GM19351 (cell line): ENCODE data around the gene ENPP7.

Experiments
- ATAC-seq: cut with Tn5 transposase; IDR thresholded peaks from one replicate; pipeline ENCODE4 v1.9.1; 2021; ENCODE audit warnings: mild to moderate bottlenecking, moderate library complexity; ENCODE audit not compliant: unreplicated experiment

The ENPP7 gene

DNA sequence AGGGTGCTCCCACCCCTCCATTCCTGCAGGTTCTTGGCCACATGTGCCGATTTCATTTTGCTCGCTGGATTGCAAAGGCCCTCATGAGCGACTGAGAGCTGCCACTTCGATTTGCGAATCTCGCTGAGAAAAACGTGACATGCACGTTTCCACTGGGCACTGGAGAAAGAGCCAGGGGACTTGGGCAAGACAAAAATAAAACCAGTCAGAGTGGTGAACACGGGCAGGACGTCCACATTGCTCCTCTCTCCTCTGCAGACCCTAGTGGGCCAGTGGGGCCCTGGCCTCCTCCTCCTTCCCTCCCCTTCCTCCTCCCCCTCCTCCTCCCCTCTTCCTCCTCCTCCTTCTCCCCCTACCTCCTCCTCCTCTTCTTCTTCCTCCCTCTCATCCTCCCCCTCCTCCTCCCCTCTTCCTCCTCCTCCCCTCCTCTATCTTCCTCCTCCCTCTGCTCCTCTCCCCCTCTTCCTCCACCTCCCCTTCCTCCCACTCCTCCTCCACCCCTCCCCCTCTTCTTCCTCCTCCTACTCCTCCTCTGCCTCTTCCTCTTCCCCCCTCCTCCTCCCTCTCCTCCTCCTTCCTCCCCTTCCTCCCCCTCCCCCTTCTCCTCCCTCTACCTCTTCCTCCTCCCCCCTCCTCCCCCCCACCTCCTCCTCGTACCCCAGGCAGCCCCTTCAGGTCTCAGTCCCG, 28.1 kb upstream of the ENPP7 start:
- no peak for ATAC-seq

DNA sequence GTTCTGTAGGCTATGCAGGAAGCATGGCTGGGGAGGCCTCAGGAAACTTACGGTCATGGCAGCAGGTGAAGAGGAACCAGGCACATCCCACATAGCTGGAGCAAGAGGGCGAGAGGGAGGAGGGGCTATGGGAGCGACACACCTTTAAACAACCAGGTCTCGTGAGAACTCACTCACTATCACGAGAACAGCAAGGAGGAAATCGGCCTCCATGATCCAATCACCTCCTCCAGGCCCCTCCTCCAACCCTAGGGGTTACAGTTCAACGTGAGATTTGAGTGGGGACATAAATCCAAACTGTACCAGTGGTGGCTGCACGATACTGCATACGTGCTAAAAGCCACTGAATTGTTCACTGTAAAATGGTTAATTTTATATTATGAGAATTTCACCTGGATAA, 26.1 kb upstream of the ENPP7 start:
- ATAC-seq = no peak

DNA sequence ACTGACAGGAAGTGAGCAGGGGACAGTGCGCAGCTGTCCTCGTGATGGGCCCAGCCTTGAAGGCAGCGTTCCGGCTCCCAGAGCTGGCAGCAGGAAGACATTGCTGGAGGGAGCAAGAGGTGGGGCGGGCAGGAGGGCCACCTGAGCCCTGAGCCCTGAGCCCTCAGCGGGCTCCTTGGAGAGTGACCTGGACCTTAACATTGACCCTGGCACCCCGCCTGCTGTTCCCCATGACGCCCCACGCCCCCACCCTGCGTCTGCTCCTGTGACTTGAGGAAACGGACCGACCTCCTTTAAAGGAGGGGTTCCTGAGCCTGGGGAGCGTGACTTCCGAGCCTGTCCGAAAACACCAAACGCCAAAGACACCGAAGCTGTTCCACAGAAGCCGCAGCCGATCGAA, 25.1 kb upstream of the ENPP7 start:
- ATAC-seq = no peak

DNA sequence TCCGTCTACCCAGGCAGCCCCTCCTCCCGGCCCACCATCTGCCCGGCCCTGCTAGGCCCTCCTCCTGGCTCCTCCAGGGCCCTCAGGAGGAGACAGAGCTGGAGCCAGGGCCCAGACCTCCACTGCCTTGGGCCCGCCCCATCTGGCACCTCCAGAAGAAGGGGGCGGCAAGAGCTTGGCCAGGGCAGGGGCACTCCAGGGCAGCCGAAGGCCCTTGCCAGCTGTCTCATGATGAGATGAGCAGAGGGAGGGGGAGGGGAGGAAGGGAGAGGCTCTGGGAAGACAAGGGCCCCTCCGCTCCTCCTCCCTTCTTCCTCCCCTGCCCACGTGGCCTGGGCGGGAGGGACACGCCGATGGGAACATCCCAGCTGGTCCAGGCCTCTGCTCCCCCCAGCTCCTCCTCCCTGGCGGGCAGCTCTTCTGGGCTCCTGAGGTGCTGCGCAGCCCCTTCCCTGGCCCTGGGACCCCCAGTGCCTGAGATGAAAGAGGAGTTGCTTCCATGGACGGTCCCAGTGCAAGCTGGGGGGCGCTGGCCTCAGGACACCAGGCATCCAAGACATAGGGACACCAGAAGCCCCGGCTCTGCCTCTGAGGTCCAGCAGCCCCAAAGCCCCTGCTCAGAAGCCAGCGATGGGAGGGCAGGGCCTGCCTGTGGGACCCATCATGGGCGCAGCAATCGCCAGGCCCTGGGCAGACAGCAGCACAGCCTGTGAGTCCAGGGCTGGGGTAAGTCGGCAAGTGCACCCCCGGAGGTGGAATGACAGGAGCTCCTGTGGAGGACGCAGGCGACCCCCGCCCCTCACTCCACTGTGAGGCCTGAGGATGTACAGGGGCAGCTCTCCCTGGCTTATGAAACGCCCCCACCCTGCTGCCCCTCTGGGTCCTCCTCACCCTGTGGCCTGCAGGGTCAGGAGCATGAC, 23.6 kb upstream of the ENPP7 start:
- no peak for ATAC-seq

DNA sequence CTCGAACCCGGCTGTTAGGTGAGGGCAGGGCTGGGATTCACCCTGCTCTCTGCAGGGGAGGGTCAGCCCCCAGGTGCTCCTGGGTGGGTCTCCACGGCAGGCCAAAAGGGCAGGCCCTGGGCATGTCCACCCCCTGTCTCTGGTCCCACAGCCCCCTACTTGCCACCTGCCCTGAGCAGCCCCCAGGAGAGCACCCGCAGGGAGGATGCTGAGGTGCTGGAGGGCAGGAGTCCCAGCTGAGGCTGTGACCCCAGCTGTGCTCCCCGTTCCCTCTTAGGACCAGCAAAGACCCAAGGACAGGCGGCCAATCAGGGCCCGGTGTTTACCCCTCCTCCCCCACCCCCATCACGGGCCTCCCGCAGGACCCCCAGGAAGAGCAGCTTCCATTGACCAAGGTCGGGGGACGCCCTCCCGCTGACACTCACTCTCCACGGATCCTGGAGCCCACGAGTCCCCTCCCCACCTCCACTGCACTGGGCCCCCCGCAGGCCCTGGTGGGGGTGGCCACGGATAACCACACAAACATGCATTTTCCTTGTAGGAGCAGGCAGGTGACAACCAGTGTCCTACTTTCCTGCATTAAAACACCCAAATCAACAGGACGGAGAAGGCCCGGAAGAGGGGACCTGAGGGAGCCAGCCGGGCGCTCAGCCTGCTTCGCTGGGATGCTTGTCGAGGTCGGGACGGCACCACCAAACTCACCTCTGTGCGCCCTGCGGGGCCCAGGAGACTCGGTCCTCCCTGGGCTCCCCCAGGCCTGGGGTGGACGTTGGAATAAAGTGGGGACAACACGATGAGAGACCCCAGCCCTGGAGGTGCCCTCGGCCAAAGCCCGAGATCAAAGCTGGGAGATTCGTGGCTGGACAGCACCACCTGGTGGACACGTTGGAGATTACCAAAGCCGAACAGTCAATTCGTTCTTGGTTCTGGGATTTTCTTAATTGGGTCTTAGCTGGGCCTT, 22.5 kb upstream of the ENPP7 start:
- no peak for ATAC-seq

DNA sequence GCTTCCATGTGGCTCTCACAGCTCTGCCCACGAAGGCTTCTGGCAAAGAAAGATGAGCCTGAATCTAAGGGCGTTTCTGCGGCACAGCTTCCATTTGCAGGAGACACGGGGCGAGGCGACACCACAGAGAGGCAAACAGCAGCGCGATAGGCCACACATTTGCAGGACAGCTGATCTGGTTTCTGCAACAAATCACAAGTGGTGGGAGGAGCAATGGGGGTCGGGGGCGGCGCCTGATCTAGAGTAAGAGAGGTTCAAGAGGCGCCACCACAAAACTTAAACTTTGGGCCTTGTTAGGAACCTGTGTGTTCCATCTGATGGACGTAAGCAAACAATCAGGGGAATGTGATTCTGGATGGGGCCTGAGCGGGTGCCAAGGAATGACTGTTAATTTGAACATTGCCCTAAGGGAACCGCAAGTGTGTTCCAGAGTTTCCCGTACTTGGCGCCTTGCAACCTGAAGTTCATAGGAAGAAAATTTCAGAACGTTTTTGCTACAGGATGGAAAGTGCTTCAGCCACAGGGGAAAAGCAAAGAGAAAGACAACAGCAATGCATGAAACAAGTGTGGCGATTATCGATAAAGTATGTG, 18.9 kb upstream of the ENPP7 start:
- ATAC-seq = no peak

DNA sequence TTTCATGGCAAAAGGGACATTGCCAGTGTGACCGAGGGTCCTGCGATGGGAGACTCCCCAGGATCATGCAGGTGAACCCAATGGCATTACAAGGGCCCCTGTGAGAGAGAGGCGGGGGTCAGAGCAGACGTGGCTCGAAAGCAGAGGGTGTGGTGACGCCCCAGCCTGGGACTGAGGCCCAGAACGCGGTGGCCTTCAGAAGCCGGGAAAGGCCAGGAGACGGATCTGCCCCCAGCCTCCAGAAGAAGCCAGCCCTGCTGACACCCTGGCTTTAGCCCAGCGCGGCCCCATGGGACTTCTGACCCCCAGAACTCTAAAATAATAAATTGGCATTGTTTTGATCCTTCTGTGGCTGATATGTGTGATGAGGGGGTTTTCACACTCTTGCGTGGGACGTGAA, 17.4 kb upstream of the ENPP7 start:
- no peak for ATAC-seq

DNA sequence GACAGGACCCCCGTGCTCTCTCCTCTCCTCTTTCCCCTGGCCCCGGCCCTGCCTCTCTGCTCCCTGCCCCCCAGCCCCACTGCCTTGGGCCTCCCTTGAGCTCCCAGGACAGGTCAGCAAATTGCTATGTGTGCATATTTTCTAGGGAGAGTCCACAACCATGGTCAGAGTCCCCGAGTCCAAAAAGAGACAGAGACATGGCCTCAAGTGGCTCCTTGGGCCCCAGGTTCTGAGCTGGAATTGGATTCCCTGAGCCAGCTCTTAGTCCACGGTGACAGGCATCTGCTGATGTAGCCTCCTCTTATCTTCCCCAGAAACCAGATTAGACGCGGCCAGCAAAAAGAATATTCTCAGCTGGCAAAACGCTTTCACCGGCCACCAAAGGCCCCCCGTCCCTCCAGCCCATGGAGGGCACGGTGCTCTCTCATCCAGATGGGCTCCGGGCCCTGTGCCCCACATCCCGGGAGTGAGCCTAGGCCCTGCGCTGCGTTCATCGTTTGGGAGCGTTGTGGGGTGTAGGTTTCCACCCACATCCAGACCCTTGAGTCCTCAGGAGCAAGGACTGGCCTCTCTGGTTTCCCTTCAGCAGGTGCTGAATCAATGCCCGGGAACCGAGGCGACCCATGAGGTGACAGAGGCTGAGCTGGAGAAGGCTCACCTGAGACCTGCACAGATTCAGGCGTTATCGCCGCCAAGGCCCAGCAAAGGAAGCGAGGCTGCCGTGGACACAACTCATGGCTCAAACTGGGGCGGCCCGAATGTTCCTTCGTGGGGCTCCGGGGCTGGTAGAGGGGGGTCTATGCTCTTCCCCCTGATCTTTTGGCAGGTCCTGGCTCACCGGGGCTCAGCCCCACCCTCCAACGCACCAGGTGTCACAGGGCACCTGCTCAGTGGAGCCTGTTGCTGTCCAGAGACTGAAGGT, 16.3 kb upstream of the ENPP7 start:
- ATAC-seq = no peak

DNA sequence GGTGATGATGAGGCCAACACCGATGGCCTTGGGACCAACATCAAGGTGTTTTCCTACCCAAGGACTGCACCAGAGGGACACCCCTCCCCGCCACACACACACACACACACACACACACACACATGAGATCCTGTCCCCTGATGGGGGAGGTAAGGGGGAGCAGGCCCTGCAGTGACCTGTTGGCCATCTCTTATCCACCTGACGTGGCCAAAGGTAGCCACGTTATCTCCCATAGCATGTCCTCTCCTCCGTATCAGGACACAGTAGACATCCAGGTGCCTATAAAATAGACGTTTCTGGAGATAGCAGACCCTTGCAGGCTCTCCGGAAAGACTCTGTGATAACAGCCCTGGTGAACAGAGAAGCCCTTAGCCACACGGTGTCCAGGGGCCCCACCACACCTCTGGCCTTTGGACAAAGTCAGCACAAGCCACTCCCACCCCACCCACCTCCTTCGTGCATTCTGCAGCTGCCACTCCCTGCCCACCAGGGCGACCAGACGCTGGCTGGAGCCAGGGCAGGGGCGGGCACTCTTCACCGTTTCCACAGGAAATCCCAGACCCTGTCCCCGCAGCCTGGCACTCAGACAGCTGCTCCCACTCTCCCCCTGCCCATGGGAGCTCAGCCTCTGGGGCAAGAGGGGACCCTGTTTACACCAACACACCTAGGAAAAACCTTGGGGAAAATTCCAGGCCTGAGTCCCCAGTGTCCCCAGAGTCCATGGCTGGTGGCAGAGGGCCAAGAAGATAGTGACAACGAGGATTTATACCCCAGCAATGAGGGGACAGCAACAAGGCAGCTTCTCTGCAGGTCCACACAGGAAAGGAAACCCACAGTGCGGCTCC, 15.4 kb upstream of the ENPP7 start:
- ATAC-seq = no peak

DNA sequence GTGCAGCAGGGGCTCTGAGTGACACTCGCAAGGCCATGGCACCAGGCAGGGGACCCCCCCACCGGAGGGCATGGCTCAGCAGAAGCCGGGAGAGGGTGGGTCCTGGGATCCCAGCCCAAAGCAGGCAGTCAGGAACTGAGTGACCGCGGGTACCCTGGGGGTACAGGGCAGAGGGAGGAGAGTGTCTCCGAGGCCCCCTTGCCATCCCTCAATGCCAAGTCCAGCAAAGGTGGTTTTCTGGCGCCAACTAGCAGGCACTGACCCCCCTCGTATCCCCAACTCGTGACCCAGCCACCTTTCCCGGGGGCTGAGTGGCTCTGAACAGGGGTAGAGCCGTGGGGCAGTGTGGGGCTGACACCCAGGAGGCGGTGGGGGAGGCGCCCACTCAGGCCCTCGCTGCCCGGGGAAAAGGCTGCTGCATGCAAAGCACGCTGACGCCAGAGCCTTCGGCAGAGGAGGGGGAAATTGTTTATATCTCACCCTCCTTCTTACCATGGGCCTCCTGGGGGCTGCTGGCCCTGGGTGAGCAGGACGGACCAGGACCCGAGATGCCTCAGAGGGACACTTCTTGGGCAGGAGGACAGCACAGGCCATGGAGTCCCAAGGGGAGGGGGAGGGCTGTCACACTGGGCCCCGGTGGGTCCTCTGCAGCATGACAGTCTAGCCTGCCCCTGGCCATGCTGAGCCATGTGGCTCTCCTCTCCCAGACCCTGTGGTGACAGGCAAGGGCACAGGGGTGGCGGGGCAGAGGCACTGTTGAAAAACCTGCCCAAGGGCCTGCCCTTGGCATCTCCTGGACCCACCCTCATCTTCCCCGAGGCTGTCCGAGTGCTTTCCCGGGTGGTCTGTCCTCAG, 14.6 kb upstream of the ENPP7 start:
- ATAC-seq = no peak

DNA sequence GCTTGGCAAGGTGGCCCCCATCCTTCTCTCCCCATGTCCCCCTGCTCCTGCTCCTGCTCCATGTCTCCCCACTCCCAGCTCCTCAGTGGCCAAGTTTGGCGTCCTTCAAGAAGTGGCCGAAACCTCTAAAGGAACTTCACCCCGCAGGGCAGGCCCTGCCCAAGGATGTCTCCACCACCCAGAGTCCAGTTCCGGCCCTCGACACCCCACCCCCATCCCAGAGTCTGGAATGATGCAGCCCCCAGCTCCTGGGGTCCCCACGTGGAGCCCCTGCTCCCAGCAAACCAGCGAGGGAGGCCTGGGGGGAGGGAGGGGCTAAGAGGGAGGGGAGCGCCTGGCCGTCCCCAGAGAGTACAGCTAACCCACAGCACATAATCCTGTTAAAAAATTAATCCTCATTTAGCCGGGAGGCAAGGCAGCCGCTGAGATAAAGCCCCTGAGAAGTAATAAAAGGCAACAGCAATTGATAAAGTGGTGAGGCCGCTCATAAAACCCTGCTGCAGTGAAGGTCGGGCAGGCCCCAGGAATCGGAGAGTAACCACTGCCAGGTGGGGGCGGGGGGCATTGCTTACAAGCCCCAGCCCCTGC, 9.9 kb upstream of the ENPP7 start:
- ATAC-seq = no peak

DNA sequence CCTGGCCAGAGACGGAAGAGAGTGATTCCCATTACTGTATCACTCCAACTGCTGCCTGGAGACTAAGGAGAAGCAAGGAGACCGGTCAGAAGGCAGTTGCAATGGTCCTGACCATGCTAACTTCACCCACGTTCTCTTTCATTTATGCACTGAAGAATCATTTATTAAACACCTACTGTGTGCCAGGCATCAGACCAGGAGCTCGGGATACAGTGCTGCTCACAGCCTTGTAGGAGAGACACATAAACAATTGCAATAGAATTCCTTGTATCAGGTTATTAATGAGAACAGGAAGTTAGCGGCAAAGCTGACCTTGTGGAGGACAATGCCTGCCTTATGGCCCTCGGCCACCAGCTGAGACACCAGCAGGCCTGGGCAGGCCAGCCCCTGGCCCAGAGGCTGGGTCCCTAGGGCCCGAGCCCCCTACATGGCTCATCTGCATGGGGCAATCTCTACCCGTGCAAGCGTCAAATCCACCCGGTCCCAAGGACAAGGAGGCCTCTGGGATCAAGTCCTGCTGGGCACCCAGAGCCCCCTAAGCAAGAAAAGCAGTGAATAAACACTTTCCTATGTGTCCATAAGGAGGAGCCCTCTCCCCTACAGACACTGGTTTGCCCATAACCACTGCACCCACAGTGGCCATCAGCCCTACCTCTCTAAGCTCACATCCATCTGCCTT, 8.6 kb upstream of the ENPP7 start:
- ATAC-seq = no peak

DNA sequence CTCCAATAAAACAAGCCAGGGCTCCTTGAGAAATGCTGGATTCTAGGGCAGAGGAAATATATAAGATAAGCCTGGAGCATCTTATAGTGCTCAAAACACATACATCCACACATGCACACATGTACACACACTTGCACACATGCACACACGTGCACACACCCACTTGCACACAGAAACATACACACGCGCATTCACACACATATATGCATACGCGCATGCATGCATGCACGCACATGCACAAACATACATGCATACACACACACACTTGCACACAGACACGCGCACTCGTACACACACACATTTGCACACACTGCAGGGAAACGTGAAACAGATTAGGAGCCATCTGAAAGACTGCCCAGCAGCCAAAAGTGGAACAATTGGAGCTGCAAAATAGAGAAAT, 8.0 kb upstream of the ENPP7 start:
- ATAC-seq = no peak

DNA sequence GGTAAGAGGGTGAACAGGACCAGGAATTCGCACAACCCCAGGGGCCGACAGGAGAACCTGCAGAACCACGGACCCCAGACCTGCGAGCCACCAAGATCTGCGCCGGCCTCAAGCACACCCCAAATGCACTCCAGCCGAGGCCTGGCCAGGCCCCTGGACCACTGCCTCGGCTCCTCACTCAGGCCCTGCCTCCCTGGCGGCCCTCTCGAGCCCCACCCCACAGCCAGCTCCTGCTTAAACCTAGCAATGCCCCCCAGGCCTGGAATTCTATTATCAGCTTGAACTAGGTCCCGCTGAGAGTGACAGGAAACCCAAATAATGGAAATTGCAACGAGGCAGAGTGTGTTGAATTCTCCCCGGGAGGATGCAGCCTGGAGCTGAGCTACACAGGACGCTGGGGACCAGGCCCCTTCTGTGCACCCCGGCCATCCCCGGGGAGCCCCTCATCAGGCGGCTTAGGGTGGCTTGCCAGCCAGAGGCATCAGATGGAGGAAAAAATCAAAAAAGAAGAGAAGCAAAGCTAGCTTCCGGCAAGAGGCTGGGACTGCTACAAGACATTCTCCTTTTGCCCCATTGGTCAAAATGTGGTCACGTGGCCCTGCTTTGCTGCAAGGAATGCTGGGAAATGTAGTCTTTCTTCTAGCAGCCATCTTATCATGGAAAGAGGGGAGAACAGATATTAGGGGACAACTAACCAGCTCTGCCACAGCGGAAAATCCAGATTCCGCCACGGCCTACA, 2.4 kb upstream of the ENPP7 start:
- ATAC-seq = peak; percentile 54

DNA sequence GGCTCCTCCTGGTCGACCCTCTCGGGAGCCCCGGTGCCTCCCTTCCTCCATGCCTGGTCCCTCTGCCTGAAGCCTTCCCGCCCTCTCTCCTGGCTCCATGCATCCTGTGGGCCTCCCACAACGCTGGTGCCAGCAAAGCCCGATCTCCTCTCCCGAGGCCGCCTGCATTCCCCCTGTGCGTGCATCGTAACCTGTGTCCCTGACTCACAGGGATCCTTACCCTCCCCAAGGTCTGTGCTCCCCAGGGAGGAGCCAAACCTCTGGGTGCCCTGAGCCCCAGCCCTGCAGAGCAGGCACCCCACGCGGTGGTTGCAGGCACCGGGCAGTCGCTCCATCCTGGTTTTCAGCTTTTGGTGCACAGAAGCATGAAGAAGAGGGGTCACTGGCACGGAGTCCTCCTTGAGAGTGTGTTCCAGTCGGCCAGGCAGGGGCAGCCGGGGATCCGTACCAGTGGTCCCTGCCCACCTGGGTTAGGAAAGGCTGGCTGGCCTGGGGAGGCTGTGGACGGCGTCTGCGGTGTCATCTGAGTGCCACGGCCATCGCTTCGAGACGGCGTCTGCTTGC, 1.8 kb upstream of the ENPP7 start:
- ATAC-seq = no peak

DNA sequence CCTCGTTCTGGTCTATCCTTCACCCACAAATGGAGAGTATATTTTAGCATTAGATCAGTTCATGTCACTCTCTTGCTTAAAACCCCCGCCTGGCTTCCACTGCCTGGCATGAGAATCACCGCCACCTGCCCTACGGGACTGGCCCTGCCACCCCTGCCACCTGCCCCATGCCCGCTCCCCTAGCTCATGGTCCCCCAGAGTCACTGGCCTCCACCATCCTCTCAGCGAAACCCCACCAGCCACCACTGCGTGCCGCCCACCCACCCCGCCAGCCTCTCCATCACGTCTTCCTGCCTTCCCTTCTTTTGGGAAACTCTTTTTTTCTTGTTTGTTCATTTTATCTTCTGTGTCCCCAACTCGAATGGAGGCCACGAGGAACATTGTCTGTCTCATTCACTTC, 982 bp upstream of the ENPP7 start:
- no peak for ATAC-seq
